ENCODE measurements around the gene CAMK2D. TPM values are rescaled to one million over a fixed set of nuclear protein-coding genes. Genes with fewer than 3 reads are reported as not detected.

The CAMK2D gene
- polyA plus RNA-seq, 6 donors from 2014 or later, result 75.5 to 84.9 (median 81.8) TPM

- H3K9me3 Mint-ChIP-seq, result no peaks in the 10 kb centered on the region
- H3K27ac Mint-ChIP-seq, result peak overlapping the region; percentile 8 to 84 (median 40)
- ATAC-seq (ENCODE audit: low read depth in 2 of 2) (no peak), DNase-seq (no peak)
- H3K36me3 Mint-ChIP-seq, result peaks cover 19 to 28% of the 10 kb centered on the region in 2 donors
- peaks cover 0 to 17% (median 12%) of the 10 kb centered on the region in 3 donors for H3K4me1 Mint-ChIP-seq
- no peaks in the 10 kb centered on the region for H3K27me3 Mint-ChIP-seq
- no peak overlapping the region for H3K4me3 Mint-ChIP-seq
Observed at GRCh38 chr4:113469926-113470325, 291.6 kb downstream of the CAMK2D start.

DNA sequence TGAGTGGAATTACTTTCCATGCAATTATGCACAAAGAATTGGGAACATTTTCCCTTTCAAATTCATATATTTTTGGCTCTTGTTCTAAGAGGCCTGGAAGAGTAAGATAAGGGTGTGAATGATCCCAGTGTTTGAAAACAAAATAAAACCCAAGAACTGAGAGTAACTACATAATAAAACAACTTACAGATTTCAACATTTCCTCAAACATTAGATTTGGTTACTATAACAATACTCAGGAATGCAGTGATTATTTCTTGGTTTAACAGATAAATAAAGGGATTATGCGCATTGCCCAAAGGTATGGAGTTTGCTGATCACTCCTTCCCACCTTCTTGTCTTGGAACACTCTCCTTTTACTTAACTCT is 292.5 kb downstream of the CAMK2D start:
- Mint-ChIP-seq H3K4me3 (no peak overlapping the region), H3K9me3 (no peaks in the 10 kb centered on the region), H3K27ac (peak overlapping the region in 4 of 6 donors; percentile 1 to 70 (median 22))

GRCh38 chr4:113468165-113469022 is 293.1 kb downstream of the CAMK2D start:
- DNase-seq (no peak), ATAC-seq (ENCODE audit: low read depth in 2 of 2) (no peak)
- peaks cover 24 to 32% of the 10 kb centered on the region in 2 donors for H3K36me3 Mint-ChIP-seq
- no peak overlapping the region for H3K4me3 Mint-ChIP-seq
- H3K9me3 Mint-ChIP-seq, result no peaks in the 10 kb centered on the region
- no peaks in the 10 kb centered on the region for H3K27me3 Mint-ChIP-seq
- H3K4me1 Mint-ChIP-seq, result peaks cover 0 to 17% (median 12%) of the 10 kb centered on the region in 3 donors
- H3K27ac Mint-ChIP-seq, result peak overlapping the region in 5 of 6 donors; percentile 48 to 67 (median 52)

More for the DNA sequence above, 292.5 kb downstream of the CAMK2D start:
- H3K27me3 Mint-ChIP-seq, result no peaks in the 10 kb centered on the region
- DNase-seq (no peak), ATAC-seq (ENCODE audit: low read depth in 2 of 2) (no peak)
- peaks cover 0 to 17% (median 12%) of the 10 kb centered on the region in 3 donors for H3K4me1 Mint-ChIP-seq
- peaks cover 22 to 32% of the 10 kb centered on the region in 2 donors for H3K36me3 Mint-ChIP-seq

GRCh38 chr4:113467581-113467980 is 294.0 kb downstream of the CAMK2D start:
- no peak overlapping the region for H3K4me3 Mint-ChIP-seq
- peaks cover 0 to 17% (median 12%) of the 10 kb centered on the region in 3 donors for H3K4me1 Mint-ChIP-seq

GRCh38 chr4:113462286-113462685 is 299.3 kb downstream of the CAMK2D start:
- H3K9me3 Mint-ChIP-seq, result no peaks in the 10 kb centered on the region
- peaks cover 2 to 7% (median 4%) of the 10 kb centered on the region in 3 donors for H3K4me1 Mint-ChIP-seq
- H3K36me3 Mint-ChIP-seq, result peaks cover 14 to 15% of the 10 kb centered on the region in 2 donors
- no peak for ATAC-seq (ENCODE audit: low read depth in 2 of 2)
- no peaks in the 10 kb centered on the region for H3K27me3 Mint-ChIP-seq
- no peak overlapping the region for H3K4me3 Mint-ChIP-seq
- no peak for DNase-seq
- peak overlapping the region in 3 of 6 donors; percentile 23 to 76 (median 30) for H3K27ac Mint-ChIP-seq

More at GRCh38 chr4:113467581-113467980, 294.0 kb downstream of the CAMK2D start:
- peaks cover 24 to 32% of the 10 kb centered on the region in 2 donors for H3K36me3 Mint-ChIP-seq
- DNase-seq (no peak), ATAC-seq (ENCODE audit: low read depth in 2 of 2) (no peak)
- peak overlapping the region in 1 of 6 donors; percentile 52 for H3K27ac Mint-ChIP-seq
- no peaks in the 10 kb centered on the region for H3K27me3 Mint-ChIP-seq
- H3K9me3 Mint-ChIP-seq, result no peaks in the 10 kb centered on the region

- DNase-seq (no peak), ATAC-seq (ENCODE audit: low read depth in 2 of 2) (no peak)
- peak overlapping the region in 3 of 6 donors; percentile 17 to 89 (median 67) for H3K27ac Mint-ChIP-seq
- H3K9me3 Mint-ChIP-seq, result no peaks in the 10 kb centered on the region
- no peak overlapping the region for H3K4me3 Mint-ChIP-seq
- peaks cover 2 to 7% (median 4%) of the 10 kb centered on the region in 3 donors for H3K4me1 Mint-ChIP-seq
- peaks cover 22 to 24% of the 10 kb centered on the region in 2 donors for H3K36me3 Mint-ChIP-seq
- no peaks in the 10 kb centered on the region for H3K27me3 Mint-ChIP-seq
Observed at GRCh38 chr4:113461281-113461680, 300.3 kb downstream of the CAMK2D start.

GRCh38 chr4:113457886-113458285 is 303.7 kb downstream of the CAMK2D start:
- Mint-ChIP-seq H3K9me3 (no peaks in the 10 kb centered on the region), H3K27me3 (no peaks in the 10 kb centered on the region), H3K4me1 (peaks cover 12 to 18% (median 12%) of the 10 kb centered on the region in 3 donors), H3K4me3 (no peak overlapping the region), H3K36me3 (peaks cover 25 to 28% of the 10 kb centered on the region in 2 donors), H3K27ac (peak overlapping the region in 3 of 6 donors; percentile 7 to 70 (median 51))
- DNase-seq, result no peak
- ATAC-seq (ENCODE audit: low read depth in 2 of 2), result no peak

DNA sequence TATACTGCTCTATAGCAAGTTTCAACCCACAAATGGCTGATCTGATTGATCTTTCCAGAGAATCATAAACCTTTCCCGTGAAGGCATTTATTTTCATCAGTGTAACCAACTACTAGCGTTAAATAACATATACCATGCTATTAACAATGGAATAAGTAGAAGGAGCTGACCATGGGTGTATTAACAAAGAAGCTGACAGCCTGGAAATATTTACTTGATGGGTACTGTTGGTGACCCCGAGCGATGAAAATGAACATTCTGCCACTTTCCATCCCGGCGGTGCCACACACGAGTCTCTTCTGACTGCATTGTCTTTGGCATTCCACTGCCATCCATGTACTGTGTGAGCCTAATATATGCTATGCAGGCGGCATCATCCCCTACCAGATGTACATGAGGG is 304.4 kb downstream of the CAMK2D start:
- Mint-ChIP-seq H3K4me1 (peaks cover 9 to 14% (median 10%) of the 10 kb centered on the region in 3 donors), H3K27ac (peak overlapping the region in 1 of 6 donors; percentile 3)
- ATAC-seq (ENCODE audit: low read depth in 2 of 2), result no peak

GRCh38 chr4:113455061-113455460 is 306.5 kb downstream of the CAMK2D start:
- ATAC-seq (ENCODE audit: low read depth in 2 of 2) (no peak), DNase-seq (no peak)
- Mint-ChIP-seq H3K9me3 (no peaks in the 10 kb centered on the region), H3K4me3 (no peak overlapping the region), H3K27ac (peak overlapping the region in 1 of 6 donors; percentile 32), H3K36me3 (peaks cover 20 to 26% of the 10 kb centered on the region in 2 donors), H3K4me1 (peaks cover 8 to 11% (median 10%) of the 10 kb centered on the region in 3 donors), H3K27me3 (no peaks in the 10 kb centered on the region)

More for the DNA sequence above, 304.4 kb downstream of the CAMK2D start:
- Mint-ChIP-seq H3K4me3 (no peak overlapping the region), H3K9me3 (no peaks in the 10 kb centered on the region), H3K27me3 (no peaks in the 10 kb centered on the region), H3K36me3 (peaks cover 25 to 28% of the 10 kb centered on the region in 2 donors)
- DNase-seq, result no peak

DNA sequence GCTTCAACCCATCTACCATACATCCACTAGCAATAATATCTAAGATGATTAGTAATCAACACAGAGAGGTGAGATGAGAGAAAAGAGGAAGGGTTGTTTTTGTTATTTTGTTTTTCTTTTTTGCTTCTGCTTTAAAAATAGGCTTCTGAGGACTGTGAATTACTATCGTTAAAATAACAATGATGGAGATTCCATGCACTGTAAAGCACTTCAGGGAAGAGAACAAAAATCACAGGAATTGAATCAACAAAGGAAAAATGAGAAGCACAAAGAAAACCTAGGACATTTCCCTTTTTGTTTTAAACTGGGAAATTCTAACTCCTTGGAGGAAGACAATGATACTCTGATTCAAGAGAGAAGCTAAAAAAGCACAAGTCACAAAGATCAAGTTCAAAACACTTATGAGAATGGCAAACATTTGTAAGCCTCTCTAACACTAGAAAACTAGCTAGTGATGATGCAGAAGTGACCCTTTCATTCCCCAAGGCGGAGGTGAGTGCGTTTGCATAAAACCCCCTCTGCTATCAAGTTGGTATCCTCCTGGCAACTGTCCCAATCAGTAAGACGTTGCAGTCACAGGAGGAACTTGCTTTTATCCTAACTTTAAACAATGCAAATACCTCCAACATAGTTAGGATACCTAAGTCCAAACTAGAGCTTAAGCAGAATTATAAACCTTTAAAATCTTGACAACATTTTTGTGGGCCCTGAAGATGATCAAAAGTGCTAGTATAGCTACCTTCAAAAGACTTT is 308.5 kb downstream of the CAMK2D start:
- ATAC-seq (ENCODE audit: low read depth in 2 of 2) (no peak), DNase-seq (no peak)
- Mint-ChIP-seq H3K27me3 (no peaks in the 10 kb centered on the region), H3K4me3 (no peak overlapping the region), H3K36me3 (peaks cover 20 to 24% of the 10 kb centered on the region in 2 donors), H3K9me3 (no peaks in the 10 kb centered on the region), H3K27ac (peak overlapping the region; percentile 19 to 82 (median 66)), H3K4me1 (peaks cover 8 to 11% (median 10%) of the 10 kb centered on the region in 3 donors)

GRCh38 chr4:113452152-113452551 is 309.4 kb downstream of the CAMK2D start:
- Mint-ChIP-seq H3K36me3 (peaks cover 20 to 22% of the 10 kb centered on the region in 2 donors), H3K4me1 (peaks cover 8 to 11% (median 10%) of the 10 kb centered on the region in 3 donors), H3K27me3 (no peaks in the 10 kb centered on the region), H3K4me3 (no peak overlapping the region), H3K9me3 (no peaks in the 10 kb centered on the region), H3K27ac (peak overlapping the region in 3 of 6 donors; percentile 18 to 70 (median 68))
- DNase-seq, result no peak
- ATAC-seq (ENCODE audit: low read depth in 2 of 2), result no peak

- Mint-ChIP-seq H3K36me3 (peaks cover 7 to 9% of the 10 kb centered on the region in 2 donors), H3K4me3 (no peak overlapping the region), H3K27ac (no peak overlapping the region), H3K27me3 (no peaks in the 10 kb centered on the region), H3K4me1 (peaks cover 8 to 11% (median 10%) of the 10 kb centered on the region in 3 donors), H3K9me3 (peaks cover 0 to 3% (median 0%) of the 10 kb centered on the region in 7 donors)
- no peak for ATAC-seq (ENCODE audit: low read depth in 2 of 2)
- no peak for DNase-seq
Observed at GRCh38 chr4:113450295-113451080, 311.1 kb downstream of the CAMK2D start.
